ENCODE results near the gene RELT.
A peak's percentile ranks its signal among the peaks of the same experiment; 100 is the strongest.

Gene RELT

DNA sequence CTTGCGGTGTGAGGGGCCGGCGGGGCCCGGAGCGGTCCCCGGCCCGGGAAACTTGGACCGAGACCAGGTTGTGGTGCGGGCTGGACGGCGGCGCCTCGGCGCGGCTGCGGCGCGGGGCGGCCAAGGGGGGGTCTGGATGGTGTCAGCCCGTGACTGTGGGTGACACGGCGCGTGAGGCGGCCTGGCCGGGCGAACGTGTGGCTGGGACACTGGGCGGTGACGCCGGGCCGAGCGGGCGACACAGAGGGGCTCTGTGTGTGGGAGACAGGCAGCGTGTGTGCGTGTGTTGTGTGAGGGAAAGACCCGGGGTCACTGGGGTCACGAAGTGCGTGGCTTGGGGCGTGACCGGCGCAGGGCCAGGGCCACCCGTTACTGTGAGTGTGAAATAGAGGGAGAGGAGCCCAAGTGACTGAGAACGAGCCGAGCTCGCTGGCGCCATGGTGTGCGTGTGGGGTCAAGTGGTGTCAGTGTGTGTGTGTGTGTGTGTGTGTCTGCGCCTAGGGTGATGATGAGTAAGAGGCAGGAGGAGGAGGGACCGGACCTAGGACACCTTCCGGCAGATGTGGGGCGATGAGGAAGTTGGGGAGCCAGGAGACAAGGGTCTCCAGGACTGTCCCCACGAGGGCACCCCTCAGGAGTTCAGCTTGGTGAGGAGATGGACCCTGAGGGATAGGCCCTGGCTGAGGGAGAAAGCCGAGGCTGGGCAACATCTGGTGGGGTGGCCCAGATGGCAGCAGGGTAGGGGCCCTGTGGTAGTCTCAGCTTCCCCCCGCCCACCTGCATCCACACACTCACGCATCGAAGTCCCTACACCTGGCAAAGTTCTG is 817 bp downstream of the RELT start:
- peak; percentile 97 for DNase-seq

DNA sequence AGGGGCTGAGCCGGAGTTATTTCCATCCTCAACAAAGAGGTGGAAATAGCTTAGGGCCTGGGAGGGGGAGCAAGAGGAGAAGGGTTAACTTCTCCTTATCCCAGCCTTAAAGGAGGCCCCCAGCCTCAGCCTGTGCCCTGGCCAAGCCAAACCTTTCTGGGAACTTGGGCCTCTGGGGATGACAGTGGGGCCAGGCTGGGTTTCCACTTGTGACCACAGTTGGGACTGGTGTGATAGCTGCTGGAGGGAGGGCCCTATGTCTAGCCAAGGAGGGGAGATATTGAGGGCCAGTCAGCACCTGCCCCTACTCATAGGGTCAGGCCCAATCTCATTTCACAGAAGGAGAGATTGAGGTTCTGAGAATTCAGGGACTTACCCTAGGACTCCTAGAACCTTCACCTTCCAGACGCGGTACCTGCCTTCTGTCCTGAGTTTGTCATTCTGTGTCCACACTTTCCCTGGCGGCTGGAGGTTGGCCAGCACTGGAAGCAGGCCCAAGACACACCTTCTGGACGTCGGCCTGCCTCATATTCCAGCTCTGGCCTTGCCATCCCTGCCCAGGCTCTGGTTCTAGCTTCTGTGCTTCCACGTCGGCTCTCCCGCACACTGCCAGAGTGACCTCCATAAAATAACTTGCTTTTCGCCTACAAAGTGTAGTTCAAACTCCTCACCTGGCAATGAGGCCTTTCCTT is 3.1 kb downstream of the RELT start:
- no peak for DNase-seq

DNA sequence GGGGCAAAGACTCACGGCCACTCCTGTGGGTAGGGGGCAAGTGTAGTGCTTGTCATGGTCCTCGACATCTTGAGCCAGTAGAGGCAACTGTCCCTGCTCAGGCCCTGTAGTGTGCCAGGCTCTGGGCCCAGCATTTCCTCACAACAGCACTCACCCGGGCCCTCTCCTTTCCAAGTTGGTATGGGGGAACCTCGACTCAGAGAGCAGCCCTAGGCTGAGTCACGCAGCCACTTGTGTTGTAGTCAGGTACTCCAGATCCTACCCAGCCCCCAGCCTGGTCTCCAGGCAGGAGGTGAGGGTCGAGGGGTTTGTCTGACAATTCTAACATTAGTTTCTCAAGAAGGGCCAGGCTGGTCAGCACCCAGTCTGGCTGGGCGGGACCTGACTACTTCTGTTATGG is 4.1 kb downstream of the RELT start:
- peak; percentile 34 for DNase-seq

DNA sequence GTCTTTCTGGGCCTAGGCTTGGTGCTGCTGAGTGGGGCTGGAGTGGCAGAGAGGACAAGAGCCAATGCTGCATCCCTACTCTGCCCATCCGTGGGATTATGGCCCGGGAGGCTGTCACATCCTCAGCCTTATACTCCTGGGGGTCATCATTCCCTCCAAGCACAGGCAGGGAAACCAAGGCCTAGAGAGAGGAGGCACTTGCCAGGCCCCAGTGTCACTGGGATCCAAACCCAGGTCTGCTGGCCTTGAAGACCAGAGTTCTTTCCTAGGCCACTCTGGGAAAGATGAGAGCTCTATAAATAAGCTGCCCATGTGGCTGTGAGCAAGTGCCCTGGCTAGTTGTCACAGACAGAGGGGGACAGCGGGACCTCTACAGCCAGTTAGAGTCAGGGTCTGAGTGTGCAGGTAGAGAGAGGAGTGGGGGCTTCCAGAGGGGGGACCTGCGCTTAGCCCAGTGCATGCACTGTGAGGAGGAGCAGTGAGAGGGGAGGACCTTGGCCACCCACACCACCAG is 4.8 kb downstream of the RELT start:
- no peak for DNase-seq

DNA sequence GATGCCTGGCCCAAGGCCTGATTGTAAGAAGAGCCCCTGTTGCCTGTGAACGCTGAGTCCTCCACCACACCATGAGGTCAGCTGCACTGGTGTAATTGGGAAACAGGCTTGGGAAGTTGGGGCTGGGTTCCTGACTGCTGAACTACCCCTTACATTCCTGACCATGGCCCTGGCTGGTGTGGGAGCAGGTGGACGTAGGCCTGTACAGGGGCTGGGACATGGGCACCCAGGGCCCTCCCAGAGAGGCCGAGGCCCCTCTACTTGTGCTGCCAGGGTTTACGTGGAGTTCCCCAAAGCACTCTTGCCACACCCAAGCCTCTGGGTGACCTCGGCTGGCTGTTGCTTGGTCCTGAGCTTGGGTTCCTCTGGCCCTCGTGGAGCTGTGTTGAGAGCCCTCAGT is 5.4 kb downstream of the RELT start:
- no peak for DNase-seq

DNA sequence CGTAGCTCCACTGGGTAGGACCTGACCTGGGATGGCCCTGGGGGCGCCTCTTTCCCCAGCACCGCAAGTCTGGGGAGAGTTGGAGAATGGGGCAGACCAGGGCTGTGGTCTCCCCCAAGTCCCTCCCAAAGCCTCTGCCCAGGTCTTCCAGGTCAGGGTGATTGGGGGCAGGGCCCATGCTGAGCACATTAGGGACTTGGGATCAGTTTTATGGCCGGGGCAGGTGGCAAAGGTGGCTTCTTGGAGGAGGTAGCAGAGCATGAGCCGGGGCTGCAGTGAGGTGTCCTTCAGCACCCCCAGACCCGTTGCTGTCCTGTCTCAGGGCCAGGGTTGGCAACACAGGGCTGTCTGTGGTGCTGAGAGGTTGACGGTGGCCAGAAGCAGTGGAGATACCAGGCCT is 6.0 kb downstream of the RELT start:
- DNase-seq, result no peak

DNA sequence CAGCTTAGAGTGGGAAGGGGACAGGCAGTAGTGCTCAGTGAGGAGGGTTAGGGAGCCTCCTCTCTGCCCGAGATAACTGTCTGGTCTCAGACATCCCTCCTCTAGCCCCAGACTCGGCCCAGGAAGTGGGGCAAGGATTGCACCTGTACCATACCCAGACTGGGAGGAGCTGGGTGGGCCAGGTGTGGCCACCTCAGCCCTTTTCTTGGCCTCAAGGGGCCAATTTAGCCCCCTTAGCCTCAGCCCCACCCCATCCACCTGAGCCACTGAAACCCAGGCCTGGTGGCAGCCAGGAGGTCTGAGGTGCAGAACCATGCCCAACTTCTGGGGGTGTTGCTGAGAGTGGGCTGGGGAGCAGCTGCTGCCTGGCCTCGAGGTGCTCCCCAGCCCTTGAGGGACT is 6.5 kb downstream of the RELT start:
- no peak for DNase-seq

DNA sequence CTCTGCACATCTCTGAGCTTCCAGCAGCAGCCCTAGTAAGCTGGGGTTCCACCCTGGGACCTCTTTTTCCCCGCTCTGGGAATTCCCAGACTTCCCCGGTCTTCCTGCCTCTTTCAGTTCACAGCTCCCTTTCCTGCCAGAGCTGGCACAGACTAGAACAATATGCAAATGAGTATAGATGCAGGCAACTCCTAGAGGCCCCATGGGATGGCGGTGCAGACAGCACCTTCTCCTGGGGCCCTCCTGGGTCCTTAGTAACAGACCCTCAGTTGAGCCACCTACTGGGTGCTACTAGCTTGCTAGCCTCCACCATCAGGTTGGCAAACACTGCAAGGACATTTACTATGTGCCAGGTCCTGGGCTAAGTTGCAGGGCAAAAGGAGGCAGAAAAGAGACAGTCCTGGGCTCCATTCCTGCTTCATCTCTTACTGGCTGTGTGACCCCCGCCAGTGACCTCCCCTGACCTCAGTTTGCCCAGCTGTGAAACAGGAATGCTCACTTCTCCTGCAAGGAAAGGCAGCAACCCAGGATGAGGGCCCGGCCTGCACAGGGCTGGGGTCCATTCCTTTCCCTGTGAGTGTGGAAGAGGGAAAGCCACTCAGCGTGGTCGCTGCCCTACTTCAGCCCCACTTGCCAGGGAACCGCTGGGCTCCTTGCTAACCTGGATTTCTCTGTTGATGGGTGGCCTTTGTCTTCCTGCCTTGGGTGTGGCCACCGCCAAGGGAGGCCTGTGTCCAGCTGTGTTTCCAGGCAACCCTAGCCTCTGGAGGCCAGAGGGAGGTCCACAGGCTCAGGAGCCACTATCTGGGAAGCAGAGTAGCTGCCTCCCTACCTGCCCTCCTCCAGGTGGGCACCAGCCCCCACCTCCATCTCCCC is 7.3 kb downstream of the RELT start:
- peak; percentile 60 for DNase-seq

DNA sequence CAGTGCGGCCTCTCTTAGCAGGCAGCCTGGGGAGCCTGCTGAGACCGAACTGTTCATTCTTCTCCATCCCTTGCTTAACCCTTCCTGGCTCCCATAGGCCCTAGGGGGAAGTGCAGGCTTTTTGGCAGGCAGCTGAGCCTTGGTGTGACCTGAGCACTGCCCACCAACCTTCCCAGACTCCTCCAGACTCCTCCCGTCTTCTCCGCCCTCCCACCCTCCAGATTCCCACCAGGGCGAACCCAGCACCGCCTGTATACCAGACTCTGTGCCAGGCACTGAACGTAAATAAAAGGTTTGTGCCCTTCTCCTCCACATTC is 7.9 kb downstream of the RELT start:
- DNase-seq, result no peak

DNA sequence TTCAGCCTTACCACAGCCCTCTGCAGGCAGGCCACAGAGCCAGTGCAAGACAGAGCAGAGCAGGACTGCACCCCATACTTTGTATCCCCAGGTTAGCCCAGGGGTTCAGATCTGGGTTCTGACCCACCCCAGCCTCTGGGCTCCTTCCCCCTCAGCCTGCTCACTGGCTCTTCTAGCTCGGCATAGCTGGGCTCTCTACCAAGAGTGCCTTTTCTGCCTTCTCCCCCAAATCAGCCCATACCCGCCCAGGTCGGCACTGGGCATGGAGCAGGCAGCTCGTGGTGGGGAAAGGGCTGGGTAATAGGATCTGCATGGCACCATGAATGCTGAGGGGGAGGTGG is 8.3 kb downstream of the RELT start:
- no peak for DNase-seq

DNA sequence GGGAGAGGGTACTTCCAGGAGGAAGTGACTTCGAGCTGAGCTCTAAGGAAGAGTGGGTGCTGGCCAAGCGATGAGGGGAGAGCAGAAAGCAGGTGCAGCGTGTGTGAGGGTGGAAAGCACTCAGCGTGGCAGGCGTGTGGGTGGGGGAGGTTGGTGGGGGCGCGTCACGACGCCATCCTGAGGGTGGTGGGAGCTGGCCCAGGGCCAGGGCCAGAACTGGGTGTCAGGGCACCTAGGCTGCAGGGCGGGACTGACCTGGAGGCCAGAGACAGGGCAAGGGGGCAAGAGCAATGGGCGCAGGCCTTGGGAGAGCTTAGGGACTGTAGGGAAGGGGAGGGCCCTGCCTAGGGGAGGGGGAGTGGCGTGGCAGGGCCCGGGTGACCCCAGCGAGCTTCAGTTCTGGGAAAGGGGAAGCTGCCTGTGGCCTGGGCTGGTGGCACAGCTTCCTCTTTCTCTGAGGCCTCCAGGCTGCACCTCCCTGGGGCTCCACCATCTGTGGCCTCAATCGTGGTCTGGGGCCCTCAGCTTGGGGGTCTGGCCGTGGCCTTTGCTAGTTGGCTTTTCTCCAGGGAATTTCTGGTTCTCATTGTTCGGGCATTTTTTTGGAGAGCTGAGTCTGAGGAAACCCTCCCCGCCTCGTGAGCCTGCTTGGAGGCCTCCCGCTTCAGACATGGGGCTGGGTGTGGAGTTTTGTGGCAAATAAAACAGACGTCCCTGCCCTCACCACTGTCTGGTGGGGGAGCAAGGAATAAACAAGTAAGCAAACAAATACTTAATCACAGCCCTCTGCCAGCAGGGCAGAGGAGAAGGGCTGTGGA is 8.9 kb downstream of the RELT start:
- no peak for DNase-seq

DNA sequence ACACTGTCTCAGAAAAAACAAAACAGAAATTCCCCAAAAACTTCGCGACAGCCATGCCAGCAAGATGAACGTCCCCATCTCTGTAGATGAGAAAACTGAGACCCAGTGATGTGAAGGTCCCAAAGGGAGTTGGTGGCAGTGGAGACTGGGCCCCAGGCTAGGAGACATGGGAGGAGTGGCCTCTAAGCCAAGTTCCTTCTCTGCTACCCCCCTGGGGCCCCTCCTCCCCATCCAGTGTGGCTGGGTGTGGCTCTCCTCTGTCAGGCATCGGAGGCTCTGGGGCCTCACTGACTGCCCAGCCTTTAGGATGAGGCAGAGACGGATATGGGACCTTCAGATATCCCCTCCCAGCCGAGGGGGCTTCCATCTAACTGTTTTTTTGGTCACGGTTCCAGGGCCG is 9.8 kb downstream of the RELT start:
- DNase-seq, result no peak

DNA sequence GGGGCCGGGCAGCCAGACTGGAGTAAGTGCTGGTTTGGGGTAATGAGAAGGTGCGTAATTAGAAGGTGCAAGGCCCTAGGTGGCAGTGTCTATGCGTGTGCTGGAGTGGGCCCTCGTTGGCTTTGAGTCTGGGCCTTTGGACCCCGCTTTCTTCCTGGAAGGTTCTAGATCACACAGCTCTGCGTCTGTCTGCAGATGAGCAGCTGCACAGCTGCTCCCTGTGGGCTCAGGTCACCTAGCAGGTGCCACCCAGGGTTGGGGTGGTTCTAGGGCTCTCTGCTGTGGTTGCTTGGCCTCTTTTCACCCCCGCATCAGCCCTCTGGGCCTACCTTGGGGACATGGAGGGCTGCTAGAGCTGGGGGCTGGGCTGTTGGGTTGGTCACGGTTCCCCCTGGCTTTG is 10.3 kb downstream of the RELT start:
- no peak for DNase-seq

DNA sequence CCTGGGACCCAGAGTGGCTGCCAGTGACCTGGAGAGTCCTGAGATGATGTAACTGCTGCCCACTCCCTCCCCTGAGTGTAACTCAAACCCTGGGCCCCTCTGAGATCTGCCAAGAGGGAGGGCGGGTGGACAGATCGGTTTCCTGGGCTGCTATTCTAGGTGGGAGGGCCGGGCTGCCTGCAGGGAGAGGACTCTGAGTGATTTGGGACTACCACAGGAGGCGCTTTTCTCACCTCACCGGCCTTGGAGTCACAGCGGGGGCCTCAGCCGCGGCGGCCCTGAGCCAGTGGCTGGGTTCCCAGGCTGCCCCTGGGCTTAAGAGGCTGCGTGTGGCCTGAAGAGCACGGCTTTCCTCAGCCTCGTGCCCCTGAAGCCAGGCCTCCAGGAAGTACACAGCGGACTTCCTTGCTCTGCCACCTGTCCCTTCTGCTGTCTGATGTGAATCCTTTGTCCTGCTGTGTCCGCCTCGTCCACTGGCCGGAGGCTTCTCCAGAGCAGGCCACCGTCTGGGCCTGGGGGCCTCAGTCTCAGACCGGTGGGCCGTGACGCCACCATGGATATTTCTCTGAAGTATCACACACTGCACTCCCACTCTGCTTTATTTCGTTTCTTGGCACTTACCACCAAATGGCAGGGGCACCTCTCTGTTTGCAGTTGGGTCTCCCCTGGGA is 11.5 kb downstream of the RELT start:
- no peak for DNase-seq

DNA sequence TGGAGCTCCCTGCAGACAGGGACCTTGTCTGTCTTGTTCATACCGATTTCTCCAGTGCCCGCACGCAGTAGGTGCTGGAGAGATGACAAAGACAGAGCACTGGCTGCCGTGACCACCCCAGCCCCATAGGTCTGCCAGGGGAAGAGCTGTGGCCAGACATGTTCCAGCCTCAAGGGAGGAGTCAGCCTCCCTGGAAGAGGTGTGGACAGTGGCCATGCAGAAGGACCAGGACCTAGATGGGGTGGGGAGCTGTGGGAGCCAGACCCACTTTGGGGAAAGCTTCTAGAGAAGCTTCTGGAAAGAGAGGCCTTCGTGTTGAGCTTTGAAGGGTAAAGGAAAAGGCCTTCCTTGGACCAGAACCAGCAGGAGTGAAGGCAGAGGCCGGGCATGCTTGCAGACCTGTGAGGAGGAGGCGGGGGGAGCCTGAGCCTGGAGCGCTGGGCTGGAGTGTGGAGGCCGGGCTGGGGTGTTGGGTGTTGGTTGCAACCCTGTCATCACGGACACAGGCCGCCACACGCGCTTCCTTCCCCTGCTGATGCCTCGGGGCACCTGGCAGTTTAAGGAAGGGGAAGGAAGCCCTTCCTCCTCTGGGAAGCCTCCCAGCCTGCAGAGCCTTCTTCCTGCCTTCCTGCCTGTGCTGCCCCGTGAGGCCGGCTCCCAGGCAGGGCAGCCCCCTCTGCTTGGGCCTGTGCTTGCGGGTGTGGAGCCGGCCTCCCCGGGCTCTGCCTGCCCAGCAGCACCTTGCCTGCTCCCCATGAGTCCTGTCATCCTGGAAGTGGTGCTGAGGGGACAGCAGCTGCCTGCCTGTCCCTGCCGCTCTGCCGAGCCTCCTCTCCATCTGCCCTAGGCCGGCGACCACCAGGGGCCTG is 12.3 kb downstream of the RELT start:
- DNase-seq, result no peak

DNA sequence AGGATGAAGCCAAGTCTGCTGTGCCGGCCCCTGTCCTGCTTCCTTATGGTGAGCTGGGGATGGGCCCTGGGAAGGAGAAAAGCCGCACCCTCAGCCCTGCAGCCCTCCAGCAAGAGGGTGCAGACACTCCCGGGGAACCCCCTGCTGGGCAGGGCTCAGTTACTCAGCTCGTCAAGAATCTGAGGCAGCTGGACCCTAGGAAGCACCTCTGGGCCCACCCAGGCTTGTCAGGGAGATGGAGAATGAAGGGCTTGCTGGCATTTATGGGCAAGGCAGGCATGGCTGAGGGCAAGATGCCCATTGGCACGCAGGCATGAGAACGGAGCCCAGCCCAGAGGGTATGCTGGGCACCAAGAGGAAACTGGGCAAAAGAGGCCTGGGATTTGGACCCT is 12.9 kb downstream of the RELT start:
- no peak for DNase-seq

DNA sequence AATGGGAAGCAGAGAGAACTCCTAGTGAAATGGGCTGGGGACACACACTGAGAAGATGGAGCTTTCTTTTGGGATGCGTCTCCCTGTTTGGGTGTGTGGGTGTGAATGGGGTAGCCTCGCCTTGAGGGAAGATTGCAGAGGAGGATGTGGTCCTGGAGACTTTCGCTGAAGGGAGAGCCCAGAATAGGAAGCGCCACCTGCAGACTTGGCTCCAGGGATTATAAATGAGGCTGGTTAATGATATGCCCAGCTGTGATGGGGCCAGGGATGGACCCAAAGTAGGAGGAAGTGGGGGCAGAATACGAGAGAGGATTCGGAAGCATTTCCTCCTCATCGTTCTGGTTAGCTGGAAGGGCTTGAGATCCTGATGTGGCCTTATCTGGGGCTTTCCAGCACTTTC is 13.7 kb downstream of the RELT start:
- DNase-seq, result no peak

DNA sequence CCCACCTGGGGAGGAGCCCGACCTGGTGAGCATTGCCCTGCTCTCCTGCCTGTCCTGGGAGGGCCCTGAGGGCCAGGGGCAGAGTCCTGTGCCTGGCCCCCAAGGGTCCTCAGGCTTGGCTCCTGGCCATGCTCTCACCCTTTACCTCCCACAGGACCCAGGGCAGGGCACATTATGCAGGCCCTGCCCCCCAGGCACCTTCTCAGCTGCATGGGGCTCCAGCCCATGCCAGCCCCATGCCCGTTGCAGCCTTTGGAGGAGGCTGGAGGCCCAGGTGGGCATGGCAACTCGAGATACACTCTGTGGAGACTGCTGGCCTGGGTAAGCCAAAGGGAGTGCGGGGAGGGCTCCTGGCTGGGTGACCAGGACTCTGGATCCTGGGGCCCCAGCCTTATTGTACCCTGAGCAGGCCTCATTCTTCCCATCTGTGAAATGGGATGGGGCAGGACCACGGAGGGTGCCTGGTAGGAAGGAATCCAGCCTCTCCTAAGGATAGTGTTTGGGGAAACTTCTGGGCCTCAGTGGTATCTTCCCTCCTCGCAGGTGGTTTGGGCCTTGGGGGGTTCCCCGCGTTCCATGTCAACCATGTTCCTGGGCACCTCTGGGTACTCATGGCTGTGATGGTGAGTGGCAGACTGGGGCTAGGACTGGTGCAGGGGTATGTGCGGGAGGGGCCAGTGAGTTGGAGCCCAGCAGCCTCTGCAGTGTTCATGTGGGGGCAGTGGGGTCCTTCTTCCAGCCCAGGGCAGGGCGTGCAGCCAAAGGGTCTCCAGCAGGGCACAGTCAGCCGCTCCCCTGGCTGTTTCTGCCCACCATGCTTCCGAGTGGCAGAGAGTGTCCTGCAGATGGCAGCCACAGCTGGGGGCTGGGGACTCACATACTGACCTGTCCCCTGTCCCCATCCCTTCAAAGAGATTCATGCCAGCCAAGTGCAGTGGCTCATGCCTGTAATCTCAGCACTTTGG is 14.7 kb downstream of the RELT start:
- no peak for DNase-seq

DNA sequence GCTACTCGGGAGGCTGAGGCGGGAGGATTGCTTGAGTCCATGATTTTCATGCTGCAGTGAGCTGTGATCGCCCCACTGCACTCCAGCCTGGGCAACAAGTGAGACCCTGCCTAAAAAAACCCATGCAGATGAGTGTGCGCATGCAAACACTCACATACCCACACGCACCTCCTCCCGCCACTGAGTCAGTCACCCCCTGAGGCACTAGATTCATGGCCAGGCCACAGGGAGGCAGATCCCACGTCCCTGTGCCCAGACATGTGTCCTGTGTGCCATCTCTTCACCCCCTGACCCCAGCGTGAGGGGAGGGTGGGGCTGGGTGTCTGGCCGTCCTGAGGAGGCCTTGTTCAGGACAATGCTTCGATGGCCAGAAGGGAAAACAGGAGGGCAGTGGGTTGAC is 15.5 kb downstream of the RELT start:
- DNase-seq, result no peak
